ENCODE results near the gene SMARCAL1. TPM values are rescaled to one million over a fixed set of nuclear protein-coding genes. Genes with fewer than 3 reads are reported as not detected.
"Not testable (repeated sequence)": the region's sequence is repeated elsewhere in the genome, so short reads cannot be mapped to it uniquely, and the experiment has no call there.

Gene SMARCAL1
- total RNA-seq = 13.2 TPM
- long read RNA-seq, transcript SMARCAL1-201 (18 exons, 3,271 nt) = major isoform, 8 of 23 reads
- long read RNA-seq, partial matches to known transcripts = 5 of 23 reads
- long read RNA-seq, other reads (novel, unspliced or antisense) = 9 of 23 reads

DNA sequence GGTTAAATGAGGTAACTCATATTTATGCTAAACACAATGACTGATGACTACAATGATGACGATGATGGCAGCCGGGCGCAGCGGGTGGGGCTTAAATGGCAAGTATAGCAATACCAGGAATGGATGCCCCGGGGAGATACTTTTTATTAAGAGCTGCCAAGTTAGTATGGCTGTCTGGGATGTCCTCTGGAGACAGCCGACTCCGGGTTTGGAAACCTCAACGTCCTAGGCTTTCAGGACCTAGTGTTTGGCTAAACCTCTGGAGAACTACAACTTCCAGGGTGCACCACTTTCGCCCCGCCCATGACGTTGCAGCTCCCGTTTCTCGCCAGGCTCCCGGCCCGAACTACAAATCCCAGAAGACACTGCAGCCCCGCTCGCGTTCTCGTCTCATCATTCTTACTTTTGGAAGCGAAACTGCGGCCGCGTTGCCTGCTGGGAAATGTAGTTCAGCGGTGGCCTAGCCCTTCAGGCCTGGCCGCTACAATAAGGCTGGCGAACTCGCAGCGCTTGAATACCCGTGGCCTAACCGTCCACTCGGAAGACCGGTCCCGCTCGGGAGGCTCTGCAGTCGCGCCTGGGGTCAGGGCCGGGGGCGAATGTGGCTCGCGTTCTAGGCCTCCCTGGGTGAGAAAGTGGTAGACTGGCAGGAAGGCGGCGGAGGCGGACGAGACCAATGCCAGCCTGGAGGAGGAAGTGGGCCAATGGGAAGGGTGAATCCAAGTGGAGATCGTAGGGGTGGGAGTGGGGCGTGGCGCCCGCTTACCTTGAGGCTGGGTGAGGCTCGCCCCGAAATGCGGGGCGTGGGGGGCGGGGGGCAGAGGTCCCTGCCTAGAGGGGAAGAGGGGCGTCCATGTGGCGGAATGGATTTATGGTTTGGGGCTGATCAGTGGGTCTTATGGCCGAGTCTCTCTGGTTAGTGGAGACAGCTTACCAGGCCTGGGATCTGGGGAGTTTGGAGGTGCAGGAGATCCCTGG lies at the start of gene SMARCAL1:
Gene SMARCAL1 (plus strand): TSS at position 463 of the 978 bp plus-strand sequence. CDS start 2,221 bp downstream, outside the sequence.
- intact Hi-C loops (cut with DNase I) = loop anchor here (2.0 to 5.0 kb wide), 2 partner anchors 86 to 195 kb away; partner anchors contain the start of gene RPL37A
- DNase-seq (ENCODE audit: low spot score) = peak; percentile 100

DNA sequence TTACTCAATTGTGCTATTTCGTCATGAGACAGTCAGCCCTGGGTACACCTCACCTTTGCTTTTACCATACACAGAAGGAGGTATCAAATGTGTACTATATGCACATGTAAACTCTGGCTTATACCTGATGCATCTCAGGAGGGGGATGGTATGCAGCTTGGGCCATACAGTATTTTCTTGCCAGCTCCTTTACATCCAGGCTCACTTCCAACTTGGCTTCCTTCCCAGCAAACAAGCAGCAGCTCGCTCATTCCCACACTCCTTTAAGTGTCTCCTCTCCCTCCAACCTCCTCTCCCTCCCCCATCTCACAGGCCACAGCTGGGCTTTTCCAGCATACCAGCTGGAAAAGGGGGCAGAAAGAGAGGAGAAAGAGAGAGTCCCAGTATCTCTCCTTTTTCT lies 49.6 kb upstream of the SMARCAL1 start:
- no peak for DNase-seq (ENCODE audit: low spot score)
- intact Hi-C loops (cut with DNase I) = no loop called here

DNA sequence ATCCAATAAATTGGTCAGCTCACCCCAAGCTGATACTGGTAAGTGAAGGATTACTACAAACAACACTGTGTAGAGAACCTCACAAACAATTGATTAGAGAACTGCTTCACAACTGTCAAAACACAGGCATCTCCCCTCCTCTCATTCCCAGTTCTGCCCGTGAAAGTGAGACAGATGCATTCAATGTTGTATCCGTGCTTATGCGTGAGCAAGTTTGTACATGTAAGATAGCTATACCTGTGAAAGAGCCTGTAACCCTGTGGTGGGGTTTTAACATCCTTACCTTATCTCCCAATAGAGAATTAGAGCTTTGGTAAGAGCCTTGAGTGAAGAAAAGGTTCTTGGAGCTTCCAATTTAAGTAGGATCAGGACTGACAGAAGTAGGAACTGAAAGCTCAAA lies 49.1 kb upstream of the SMARCAL1 start:
- no peak for DNase-seq (ENCODE audit: low spot score)
- intact Hi-C loops (cut with DNase I) = no loop called here

DNA sequence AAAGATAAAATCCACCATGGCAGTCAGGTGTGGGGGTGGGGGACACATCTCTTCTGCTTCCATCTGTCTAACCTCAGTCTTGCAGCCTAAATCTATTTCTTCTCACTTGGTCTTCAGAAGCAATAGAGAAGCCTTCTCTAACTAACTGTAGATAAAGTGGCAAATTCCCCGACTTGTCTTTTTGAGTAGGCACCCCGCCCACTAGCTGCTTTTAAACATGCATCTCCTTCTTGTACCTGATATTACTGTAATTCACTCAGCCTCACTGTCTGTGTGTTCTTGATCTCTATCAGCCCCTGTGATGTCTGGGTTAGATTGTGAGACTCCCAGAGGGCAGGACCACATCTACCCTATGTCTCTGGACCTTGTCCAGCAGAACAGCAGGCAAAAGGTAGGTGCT lies 46.8 kb upstream of the SMARCAL1 start:
- intact Hi-C loops (cut with DNase I) = no loop called here
- DNase-seq (ENCODE audit: low spot score) = no peak

DNA sequence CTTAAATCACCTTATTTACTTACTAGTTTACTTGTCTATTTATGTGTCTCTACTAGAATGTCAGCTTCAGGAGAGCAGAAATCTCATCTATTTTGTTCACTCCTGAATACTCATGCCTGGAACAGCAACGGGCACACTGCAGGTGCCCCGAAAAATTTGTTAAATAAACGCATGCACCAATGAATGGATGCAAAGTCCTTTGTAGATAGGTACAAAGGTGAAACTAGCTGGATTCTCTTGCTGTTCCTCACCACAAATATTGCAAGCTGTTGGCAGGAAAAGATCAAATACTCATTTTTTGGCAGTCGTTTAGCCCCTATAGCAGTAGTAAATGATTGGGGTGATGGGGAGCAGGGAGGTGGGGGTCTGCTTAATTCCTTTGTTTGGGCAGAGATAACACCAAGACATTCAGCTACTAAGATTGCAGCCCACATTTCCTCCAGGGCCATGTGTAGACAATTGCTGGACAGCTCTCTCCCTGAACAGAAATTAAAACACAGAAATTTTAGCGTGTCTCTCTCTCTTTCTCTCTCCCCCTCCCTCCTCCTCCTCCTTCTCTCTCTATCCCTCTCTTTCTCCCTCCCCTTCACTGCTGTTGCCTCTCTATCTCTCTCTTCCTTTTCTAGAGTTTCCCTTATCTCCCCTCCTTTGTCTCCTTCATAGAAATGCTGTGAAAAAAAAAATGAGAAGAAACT lies 45.4 kb upstream of the SMARCAL1 start:
- no peak for DNase-seq (ENCODE audit: low spot score)
- intact Hi-C loops (cut with DNase I) = no loop called here

DNA sequence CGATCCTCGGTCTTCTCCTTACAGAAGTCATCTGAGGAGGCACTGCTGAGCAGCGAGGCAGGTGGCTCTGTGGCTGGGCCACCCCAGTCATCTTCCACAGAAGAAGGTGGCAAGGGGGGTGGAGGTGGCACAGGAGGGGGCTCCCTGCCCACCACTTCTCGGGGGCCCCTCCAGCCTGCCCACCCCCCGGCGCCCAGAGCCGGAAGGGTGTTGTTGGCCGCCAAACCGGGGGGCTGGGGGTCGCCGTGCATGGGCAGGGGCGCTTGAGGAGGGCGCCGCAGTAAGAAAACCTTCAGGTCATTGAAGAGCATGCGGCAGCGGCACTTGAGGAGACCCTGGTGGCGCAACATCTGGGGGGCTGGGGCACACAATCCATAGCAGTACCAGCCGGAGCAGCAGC lies 42.5 kb upstream of the SMARCAL1 start:
- DNase-seq (ENCODE audit: low spot score) = no peak
- intact Hi-C loops (cut with DNase I) = no loop called here

DNA sequence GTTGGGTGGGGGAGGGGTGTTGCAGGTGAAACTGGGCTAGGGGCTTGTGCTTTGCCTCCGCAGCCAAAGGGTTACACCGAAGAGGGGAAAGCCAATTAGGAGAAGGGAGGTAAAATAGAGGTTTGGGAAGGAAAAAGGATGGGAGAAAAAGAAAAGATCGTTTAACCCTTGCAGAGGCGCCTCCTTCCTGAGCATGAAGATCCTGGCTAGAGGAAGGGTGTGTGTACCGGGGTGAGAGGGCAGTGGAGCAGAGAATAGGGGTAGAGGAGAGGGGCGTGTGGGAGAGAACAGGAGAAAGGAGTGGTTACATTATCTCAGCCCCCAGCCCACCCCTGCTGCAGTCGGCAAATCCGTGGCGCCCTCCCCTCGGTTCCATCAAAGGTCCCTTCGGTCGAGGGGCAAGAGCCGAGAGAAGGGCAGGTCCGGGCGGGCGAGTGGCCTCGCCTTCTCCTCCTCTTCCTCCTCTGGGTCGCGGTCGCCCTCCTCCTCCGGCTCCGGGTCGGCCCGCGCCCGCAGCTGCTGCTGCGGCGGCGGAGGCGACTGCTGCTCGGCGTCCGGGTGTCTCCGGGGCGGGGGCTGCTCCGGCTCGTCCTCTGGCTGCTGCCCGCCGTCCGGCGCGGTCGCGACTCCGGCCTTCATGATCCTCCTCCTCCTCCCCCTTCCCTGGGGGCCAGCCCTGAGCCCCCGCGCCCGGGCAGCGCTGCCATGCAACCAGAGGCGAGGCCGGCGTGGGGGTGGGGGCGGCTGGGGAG lies 41.1 kb upstream of the SMARCAL1 start:
- DNase-seq (ENCODE audit: low spot score) = no peak
- intact Hi-C loops (cut with DNase I) = no loop called here

DNA sequence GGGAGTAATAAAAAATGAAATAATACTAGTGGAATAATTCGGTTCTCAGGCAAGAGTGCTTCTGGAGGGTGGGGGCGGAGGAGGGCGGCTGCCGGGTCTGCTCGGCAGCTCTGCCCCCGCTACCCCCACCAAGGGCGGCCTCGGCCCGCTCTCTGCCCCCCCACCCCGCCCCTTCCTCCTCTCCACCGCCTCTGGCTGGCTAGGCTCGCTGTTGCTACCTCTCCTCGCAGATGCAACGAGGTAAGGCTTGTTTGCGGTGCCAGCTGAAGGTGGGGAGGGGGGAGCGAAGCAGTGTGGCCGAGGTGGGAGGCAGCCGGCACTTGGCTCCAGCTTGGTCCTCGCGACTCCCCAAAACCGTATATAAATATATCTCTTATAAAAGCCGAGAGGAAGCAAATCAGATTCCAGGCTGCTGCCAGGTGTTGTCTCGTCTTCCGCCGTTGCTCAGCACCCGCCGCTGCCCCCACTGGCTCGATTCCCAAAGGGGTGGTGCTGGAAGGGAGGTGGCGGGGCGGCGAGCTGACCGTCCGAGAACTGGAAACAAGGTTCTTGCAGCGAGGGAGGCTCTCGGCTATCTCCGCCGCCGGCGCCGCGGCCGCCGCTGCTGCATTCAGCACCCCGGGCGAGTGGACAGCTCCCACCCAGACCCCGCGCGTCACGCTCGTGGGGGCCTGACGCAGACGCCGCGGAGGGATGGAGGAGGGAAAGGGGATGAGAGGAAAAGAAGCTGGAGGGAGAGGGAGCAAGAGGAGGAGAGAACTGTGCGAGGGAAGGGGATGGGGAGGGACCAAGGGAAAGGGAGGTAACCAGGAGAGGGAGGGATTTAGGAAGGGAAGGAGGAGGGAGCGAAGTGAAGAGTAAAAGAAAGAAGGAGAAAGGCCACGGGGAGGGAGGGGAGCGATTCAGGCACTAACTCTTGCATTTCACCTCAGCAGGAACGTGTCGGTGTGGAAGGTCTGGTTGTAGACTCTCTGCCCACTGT lies 40.3 kb upstream of the SMARCAL1 start, which contains the start of gene MARCHF4:
Gene MARCHF4 (minus strand): TSS at position 763 of the 982 bp plus-strand sequence. CDS start 2,223 bp downstream, outside the sequence.
- intact Hi-C loops (cut with DNase I) = no loop called here
- DNase-seq (ENCODE audit: low spot score) = peak; percentile 81

DNA sequence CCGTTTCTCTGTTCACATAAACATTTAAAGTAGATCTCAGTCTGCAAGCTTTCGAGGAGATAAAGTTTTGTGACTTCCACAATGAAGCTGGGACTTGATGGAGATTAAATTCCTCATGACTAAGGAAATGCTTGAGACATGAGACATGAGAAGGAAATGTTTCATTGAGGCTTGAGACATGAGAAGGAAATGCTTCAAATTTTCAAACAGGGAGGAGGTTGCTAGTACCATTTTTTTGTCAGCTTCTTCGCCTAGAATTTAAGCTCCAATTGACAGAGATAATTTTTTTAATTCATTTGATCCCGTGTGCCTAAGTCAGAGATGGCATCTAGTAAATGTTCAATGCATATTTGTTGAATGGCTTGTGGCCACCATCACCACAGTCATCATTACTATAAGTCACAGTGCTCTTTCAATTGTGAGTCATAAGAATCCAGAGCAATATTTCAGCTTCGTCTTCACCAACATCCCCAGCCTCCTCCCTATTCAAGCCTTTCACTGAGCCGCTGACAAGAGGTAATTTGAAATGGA lies 39.5 kb upstream of the SMARCAL1 start:
- intact Hi-C loops (cut with DNase I) = no loop called here
- DNase-seq (ENCODE audit: low spot score) = no peak

DNA sequence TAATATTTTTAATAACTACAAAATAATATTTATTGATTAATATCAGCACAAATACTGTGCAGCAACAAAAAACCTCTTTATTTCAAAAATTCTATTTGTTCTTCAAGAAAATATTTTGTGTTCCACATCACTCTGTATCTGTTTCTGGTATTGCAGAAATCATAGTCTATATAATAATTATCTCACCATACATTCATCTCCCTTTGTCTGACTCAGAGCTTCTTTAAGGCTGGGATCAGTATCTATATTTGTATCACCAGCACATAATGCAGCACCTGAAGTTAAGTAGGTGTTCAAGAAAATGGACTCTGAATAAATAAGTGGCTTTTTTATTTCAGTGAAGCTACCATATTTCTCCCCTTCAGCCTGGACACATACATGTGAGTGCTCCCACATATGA lies 38.4 kb upstream of the SMARCAL1 start:
- DNase-seq (ENCODE audit: low spot score) = no peak
- intact Hi-C loops (cut with DNase I) = no loop called here

DNA sequence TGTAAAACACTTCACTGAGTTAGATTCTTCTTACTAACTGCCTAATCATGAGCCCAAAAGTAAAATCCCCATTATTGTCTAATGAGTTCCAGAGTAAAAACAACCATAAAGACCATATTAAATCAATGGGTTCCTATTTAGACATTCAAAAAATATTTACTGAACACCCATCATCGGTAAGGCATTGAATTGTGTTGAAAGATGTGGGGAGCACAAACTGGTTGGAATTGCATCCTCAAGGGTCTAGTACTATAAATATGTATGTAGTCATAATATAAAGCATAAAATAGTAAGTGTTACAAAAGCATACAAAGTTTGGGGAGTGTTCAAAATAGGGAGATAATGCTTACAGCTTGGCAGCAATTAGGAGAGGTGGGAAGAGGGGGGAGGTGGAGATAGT lies 37.0 kb upstream of the SMARCAL1 start:
- DNase-seq (ENCODE audit: low spot score) = no peak
- intact Hi-C loops (cut with DNase I) = no loop called here

DNA sequence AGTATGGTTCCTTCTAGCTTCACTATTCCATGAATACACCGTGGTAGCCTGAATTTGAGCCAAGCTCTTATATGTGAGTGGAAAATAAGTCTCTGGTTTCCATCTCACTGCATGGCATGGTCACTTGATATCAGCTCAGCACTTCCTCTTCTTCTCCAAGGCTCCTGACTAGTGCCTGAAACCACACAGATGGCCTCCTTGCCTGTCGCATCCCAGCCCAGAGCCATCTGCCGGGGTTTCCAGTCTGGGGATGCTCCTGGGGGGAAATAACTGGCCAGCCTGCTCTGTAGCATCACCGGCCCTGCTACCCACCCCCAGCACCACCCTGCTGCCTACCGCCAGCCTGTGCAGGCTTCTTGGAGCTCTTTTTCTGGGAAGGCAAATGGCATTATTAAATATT lies 32.3 kb upstream of the SMARCAL1 start:
- no peak for DNase-seq (ENCODE audit: low spot score)
- intact Hi-C loops (cut with DNase I) = no loop called here

DNA sequence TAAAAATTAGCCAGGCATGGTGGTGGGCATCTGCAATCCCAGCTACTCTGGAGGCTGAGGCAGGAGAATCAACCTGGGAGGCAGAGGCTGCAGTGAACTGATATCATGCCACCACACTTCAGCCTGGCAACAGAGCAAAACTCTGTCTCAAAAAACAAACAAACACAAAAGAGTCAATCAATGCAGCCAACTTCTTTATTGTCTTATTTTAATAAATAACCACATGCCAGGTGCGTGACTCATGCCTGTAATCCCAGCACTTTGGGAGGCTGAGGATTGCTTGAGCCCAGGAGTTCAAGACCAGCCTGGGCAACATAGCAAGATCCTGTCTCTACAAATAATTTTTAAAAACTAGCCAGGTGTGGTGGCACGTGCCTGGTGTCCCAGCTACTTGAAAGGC lies 27.9 kb upstream of the SMARCAL1 start:
- intact Hi-C loops (cut with DNase I); DNase-seq (ENCODE audit: low spot score): not testable (repeated sequence)

DNA sequence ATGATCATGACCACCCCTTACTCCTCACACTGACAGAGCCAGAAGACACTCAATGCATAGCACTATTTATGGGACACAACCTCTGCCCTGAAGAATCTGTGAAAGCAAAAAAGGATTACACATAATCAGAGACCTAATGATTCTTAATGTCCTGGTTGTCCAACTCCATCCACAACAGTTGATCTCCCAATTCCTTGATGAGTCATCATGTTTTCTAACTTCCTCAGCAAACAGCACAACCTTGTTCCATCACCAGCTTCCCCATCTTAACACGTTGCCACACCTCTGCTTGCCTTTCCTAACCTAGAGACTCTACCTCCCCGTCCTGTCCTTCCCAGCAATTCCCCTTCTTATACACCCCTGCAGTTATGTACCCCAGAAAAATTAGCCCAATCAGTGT lies 26.8 kb upstream of the SMARCAL1 start:
- no peak for DNase-seq (ENCODE audit: low spot score)
- intact Hi-C loops (cut with DNase I) = no loop called here

DNA sequence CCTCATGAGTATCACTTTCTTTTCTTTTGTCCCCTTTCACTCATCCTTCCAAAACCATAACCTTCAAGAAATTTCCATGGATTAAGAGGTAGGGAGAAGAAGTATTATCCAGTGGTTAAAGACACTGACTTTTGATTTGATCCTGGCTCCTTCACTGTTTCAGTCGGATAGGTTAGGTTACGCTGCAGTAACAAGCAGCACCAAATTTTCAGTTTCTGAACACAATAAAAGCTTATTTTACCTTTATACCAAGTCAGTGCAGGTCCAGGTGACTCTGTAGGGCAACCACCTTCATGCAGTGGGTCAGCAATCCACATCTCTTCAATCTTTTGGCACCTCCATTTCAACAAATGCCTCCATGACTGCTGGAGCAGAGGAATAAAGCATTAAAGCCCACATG lies 25.0 kb upstream of the SMARCAL1 start:
- intact Hi-C loops (cut with DNase I) = no loop called here
- DNase-seq (ENCODE audit: low spot score) = no peak

DNA sequence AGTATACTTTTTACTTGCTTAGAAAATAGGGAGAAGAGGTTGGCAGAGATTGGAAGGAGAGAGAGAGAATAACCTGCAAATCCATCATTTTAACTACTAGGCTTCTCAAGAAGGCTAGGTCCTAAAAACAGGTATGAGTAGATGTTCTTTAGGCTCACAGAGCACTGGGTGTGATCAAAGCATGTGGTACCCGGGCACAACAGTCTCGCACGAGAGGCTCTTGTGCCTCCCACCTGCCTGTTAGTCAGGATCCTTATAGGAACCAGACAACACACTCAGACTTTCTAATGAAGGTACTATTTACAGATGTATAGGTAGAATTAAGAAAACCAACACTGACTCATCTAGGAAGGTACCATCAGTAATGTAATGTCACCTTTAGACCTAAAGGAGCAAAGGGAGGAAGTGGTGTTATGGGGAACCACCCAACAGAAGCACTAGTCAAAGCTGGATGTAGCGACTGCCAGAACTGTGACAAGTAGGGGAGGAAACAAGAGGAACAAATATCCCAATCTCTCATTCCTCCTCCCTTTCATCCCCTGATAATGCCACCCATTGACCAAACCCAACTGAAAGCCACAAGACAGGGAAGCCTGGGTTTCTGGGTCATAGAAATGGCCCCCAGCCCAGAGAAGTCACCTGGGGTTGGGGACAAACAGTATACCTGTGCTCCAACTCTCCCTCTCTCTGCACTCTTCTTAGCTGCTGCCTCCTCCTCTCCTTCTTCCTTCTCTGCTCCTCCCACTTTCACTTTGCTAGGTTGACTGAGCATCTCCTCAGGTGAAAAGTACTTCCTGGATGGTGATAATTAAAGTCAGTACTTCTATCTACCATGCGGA lies 24.0 kb upstream of the SMARCAL1 start:
- intact Hi-C loops (cut with DNase I) = no loop called here

DNA sequence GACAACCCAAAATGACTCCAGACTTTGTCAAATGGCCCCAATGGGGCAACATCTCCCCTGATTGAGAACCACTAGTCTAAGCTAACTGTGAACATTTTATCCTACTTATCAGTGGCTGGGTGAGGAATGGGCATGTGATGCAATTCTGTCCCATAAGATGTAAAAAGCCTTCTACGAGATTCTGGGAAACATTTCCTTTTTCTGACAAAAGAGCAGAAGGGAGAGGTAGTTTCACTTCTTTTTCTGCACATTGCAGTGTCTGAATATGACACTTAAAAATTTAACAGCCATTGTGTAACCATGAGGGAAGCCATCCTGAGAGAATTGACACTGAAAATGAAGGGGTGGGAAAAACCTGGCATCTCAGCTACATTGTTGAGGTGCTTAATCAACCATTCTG lies 22.7 kb upstream of the SMARCAL1 start:
- intact Hi-C loops (cut with DNase I) = no loop called here

More for the DNA sequence above, 24.0 kb upstream of the SMARCAL1 start:
- DNase-seq (ENCODE audit: low spot score) = no peak

More for the DNA sequence above, 22.7 kb upstream of the SMARCAL1 start:
- no peak for DNase-seq (ENCODE audit: low spot score)
